Measurements from ENCODE around the gene NOS1AP. TPM values are rescaled to one million over a fixed set of nuclear protein-coding genes. Genes with fewer than 3 reads are reported as not detected.

Gene NOS1AP
- total RNA-seq, 2 experiments from 2014 or later: not detected

DNA sequence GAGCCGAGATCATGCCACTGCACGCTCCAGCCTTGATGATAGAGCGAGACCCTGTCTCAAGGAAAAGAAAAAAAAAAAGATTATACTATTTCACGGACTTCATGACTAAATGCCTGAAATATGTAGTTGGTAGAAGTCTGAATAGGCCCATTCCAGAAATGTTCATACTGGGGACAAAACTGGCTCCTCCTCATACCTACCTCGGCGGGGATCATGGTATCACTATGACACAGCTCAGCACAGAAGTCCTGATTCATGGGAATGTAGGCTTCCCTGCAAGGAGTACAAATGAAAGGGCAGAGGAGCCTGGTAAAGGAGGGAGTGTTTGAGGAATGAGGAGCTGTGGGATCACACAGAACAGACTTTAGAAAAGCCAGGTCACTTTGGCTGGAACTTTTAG lies 302.1 kb downstream of the NOS1AP start:
- no peak for DNase-seq (ENCODE audit: low spot score)
- Histone ChIP-seq H3K9me3 (ENCODE audit: low read length) (no peaks in the 10 kb centered on the region), H3K36me3 (ENCODE audit: insufficient read depth, low read length) (no peaks in the 10 kb centered on the region), H2AFZ (ENCODE audit: low read length) (no peak overlapping the region), H3K9me2 (ENCODE audit: insufficient read depth, low read length) (no peaks in the 10 kb centered on the region), H3K4me1 (ENCODE audit: insufficient read depth, low read length, poor library complexity, severe bottlenecking) (no peaks in the 10 kb centered on the region), H3K79me2 (ENCODE audit: insufficient read depth, low read depth, low read length) (no peaks in the 10 kb centered on the region), H3K4me3 (ENCODE audit: low read depth, low read length, poor library complexity, severe bottlenecking) (no peak overlapping the region), H4K20me1 (ENCODE audit: insufficient read depth, low read length) (no peaks in the 10 kb centered on the region), H3K4me2 (ENCODE audit: low read length) (no peak overlapping the region), H3K27ac (ENCODE audit: low read depth, low read length, poor library complexity, severe bottlenecking) (no peak overlapping the region)
- no peak for TF ChIP-seq EZH2phosphoT487 (IDR thresholded peaks at IDR 0.05; ENCODE audit: borderline replicate concordance, low read depth, low read length)
- no peak for TF ChIP-seq CTCF (conservative IDR thresholded peaks at IDR 0.05; ENCODE audit: low read length)
- ChIA-PET POLR2A (interaction anchor here (0.7 to 0.9 kb wide), 2 partner anchors 11 to 222 kb away, joined by 3 read pairs; no protein-coding TSS in a partner anchor), CTCF (ENCODE audit: unreplicated experiment) (interaction anchor here (0.5 kb wide), 1 partner anchor 38 kb away, joined by 3 read pairs; no protein-coding TSS in a partner anchor)
- BruUV-seq (replicated peaks): no TSS peak
- intact Hi-C loops (cut with micrococcal nuclease; ENCODE audit: unreplicated experiment): no loop called here

DNA sequence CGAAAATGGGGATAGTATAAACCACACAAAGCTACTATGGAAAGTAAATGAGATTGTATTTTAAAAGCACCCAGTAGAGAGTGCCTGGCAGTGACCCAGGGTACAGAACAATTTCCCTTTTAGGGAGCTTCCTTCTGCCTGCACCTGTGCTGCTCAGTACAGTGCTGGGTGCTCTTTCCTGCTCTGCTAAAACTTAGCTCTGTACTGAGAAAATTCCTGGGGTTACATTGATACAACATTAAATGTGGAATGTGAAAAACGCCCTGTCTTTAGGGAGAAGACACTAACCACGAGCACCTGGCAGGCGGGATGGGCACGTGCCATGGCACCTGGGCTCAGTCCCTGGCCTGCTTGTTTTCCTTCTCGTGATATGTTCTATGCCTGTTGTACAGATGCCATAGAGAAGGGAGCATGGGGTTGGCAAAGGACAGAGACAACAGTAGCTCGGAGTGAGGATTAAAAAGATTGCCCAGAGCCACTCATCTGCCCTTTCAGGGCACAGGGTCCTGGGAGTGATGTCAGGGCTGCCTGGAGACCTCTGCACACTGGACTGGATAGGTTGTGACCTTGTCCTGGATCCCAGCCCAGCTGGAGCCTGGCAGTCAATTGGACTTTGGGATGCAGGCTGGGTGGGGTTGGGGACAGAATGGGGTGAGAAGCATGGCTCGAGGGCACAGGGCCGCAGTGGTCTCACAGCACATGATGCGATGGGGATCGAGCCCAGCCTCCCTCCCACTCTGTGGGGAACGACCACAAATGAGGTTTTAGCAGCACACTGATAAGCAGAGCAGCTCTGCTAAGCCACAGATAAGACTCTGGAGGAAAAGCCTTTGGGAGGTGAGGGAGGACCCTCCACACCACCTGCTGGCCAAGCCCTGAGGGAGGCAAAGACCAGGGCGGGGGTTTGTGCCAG lies 302.9 kb downstream of the NOS1AP start:
- Histone ChIP-seq H3K4me1 (ENCODE audit: insufficient read depth, low read length, poor library complexity, severe bottlenecking) (no peaks in the 10 kb centered on the region), H3K79me2 (ENCODE audit: insufficient read depth, low read depth, low read length) (no peaks in the 10 kb centered on the region), H3K9me3 (ENCODE audit: low read length) (no peaks in the 10 kb centered on the region), H3K27ac (ENCODE audit: low read depth, low read length, poor library complexity, severe bottlenecking) (no peak overlapping the region), H3K4me2 (ENCODE audit: low read length) (no peak overlapping the region), H3K9me2 (ENCODE audit: insufficient read depth, low read length) (no peaks in the 10 kb centered on the region), H3K4me3 (ENCODE audit: low read depth, low read length, poor library complexity, severe bottlenecking) (no peak overlapping the region), H3K36me3 (ENCODE audit: insufficient read depth, low read length) (no peaks in the 10 kb centered on the region), H2AFZ (ENCODE audit: low read length) (no peak overlapping the region), H4K20me1 (ENCODE audit: insufficient read depth, low read length) (no peaks in the 10 kb centered on the region)
- TF ChIP-seq CTCF (conservative IDR thresholded peaks at IDR 0.05; ENCODE audit: low read length) (no peak), EZH2phosphoT487 (IDR thresholded peaks at IDR 0.05; ENCODE audit: borderline replicate concordance, low read depth, low read length) (no peak)
- intact Hi-C loops (cut with micrococcal nuclease; ENCODE audit: unreplicated experiment): no loop called here
- no TSS peak for BruUV-seq (replicated peaks)
- CTCF ChIA-PET (ENCODE audit: unreplicated experiment): interaction anchor here (0.5 kb wide), 1 partner anchor 37 kb away, joined by 3 read pairs; no protein-coding TSS in a partner anchor
- DNase-seq (ENCODE audit: low spot score): no peak
- POLR2A ChIA-PET: interaction anchor here (0.7 to 0.9 kb wide), 2 partner anchors 10 to 223 kb away, joined by 3 read pairs; no protein-coding TSS in a partner anchor

DNA sequence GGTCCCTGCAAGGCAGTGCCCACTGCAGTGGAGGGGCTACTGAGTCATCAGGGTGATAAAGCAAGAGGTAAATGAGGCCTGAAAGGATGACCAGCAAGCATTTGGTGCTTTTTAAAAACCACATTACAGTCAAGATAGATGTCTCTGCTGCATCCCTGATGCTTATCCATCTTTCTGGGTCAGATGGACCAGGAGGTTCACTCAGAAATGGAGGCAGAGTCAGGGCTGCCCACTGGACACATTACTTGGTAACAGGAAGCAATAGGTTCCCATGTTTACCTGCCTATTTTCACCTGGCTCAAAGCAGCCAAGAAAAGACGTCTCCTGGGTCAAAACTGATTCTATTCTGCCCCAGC lies 303.6 kb downstream of the NOS1AP start:
- Histone ChIP-seq H3K4me1 (ENCODE audit: insufficient read depth, low read length, poor library complexity, severe bottlenecking) (no peaks in the 10 kb centered on the region), H3K9me2 (ENCODE audit: insufficient read depth, low read length) (no peaks in the 10 kb centered on the region), H3K79me2 (ENCODE audit: insufficient read depth, low read depth, low read length) (no peaks in the 10 kb centered on the region), H4K20me1 (ENCODE audit: insufficient read depth, low read length) (no peaks in the 10 kb centered on the region), H3K27ac (ENCODE audit: low read depth, low read length, poor library complexity, severe bottlenecking) (no peak overlapping the region), H3K4me3 (ENCODE audit: low read depth, low read length, poor library complexity, severe bottlenecking) (no peak overlapping the region), H3K9me3 (ENCODE audit: low read length) (no peaks in the 10 kb centered on the region), H3K36me3 (ENCODE audit: insufficient read depth, low read length) (no peaks in the 10 kb centered on the region), H3K4me2 (ENCODE audit: low read length) (no peak overlapping the region), H2AFZ (ENCODE audit: low read length) (no peak overlapping the region)
- BruUV-seq (replicated peaks): no TSS peak
- ChIA-PET CTCF (ENCODE audit: unreplicated experiment) (no interaction called here), POLR2A (no interaction called here)
- no peak for DNase-seq (ENCODE audit: low spot score)
- TF ChIP-seq CTCF (conservative IDR thresholded peaks at IDR 0.05; ENCODE audit: low read length) (no peak), EZH2phosphoT487 (IDR thresholded peaks at IDR 0.05; ENCODE audit: borderline replicate concordance, low read depth, low read length) (no peak)
- intact Hi-C loops (cut with micrococcal nuclease; ENCODE audit: unreplicated experiment): no loop called here

Measured in OCI-LY7 (cell line).